GM18873 (cell line): ENCODE measurements around the gene NDFIP1.
"Not testable (repeated sequence)": the region's sequence is repeated elsewhere in the genome, so short reads cannot be mapped to it uniquely, and the experiment has no call there.

Experiments used
- ATAC-seq: cut with Tn5 transposase; IDR thresholded peaks from one replicate; pipeline ENCODE4 v1.9.1; 2021; ENCODE audit warnings: mild to moderate bottlenecking, moderate library complexity, moderate number of reproducible peaks; ENCODE audit not compliant: unreplicated experiment, low FRiP score

The NDFIP1 gene

GRCh38 chr5:142181547-142182163, 73.1 kb downstream of the NDFIP1 start:
- ATAC-seq = no peak

DNA sequence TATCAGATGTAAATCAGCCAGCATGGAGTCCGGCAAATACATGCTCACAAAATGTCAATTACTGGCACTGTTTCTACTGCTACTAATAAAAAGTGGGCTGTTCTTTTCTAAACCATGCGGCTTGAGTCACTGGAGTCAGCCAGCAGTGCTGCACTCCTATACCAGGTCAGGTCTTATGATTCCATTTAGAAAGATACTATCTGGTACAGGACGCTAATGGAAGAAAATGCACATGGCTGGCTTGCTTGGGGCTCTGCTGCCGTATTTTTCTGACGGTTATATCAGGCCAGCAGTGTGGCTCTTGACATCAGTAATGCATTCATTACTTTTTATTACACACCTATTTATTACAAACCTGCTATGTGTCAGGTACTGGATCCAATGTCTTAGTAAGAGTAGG, 74.3 kb downstream of the NDFIP1 start:
- ATAC-seq = no peak

DNA sequence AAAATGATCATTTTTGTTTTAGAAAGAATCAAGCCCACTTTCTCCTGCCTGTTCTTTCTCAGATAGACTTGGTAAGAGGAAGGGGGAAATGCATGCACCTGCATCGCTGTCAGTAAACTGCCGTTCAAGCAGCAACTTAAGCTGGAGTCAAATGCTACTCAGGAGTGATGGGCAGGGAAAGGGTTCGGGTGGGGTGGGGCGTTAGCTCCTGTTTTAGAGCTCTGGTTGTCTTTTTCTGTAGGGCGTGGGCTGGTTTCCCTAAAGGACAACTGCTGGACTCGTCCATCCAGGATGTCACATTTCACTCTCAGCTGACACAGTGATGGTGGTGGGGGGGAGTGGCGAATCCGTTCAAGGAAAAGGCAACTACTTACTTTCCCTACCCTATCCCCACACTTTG, 75.0 kb downstream of the NDFIP1 start:
- no peak for ATAC-seq

DNA sequence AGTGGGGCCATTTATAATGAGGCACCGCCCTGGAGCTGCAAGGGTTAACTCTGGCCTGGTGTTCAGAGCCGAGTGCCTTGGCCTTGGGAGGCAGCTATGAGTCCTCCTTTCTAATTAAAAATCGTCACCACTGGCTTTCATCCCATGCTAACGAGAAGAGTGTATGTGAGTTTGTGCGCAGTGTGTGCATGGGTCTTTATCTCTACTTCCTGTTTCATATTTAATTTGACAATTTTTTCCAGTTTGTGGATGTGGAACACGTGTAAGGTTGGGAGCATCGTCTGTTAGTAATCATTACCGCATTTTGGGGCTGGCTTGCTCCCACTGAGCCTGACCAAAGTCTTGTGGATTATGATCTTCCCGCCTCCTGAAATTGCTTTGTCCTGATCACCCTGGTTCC, 76.4 kb downstream of the NDFIP1 start:
- ATAC-seq = no peak

GRCh38 chr5:142186514-142186856, 77.9 kb downstream of the NDFIP1 start:
- no peak for ATAC-seq

- ATAC-seq = no peak
These were observed 78.4 kb downstream of the NDFIP1 start for GRCh38 chr5:142186857-142187594.

- not testable (repeated sequence) for ATAC-seq
These were observed 80.1 kb downstream of the NDFIP1 start for GRCh38 chr5:142188691-142189090.

- no peak for ATAC-seq
These were observed 81.2 kb downstream of the NDFIP1 start for GRCh38 chr5:142189813-142190212.

GRCh38 chr5:142191776-142192175, 83.2 kb downstream of the NDFIP1 start:
- ATAC-seq = no peak

DNA sequence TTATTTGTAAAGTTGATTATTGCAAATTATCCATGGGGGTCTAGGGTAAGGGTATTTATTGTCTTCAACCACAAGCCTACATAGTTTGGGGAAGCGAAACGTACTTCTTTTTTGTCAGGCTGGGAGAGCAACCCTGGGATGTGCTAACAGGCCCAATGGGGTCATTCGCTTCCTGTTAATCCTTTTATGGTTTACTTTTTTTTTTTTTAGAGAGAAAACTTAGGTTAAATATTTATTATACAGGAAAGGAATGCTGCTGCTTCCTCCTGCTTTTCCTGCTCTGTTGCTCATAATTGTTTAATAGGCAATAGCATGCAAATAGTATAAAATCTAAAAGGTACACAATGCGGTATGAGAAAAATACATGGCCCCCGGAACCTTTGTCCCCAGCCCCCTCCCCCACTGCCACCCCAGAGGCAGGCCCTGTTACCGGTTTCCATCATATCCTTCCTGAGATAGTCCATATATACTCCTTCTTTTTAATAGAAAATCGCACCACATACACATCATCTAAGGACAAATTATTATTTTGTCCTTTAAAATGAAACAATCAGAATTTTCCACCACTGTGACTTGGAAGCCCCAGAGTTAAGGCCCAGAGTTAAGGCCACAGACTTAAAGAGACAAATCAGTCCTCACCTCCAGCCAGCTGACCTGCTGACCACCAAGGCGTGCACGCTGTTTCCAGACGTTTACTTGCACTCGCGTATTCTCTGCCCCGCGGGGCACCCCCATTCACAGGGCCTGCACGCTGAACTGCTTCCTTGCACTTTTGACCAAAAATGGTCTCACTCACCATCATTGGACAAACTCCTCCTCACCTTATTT, 83.9 kb downstream of the NDFIP1 start:
- ATAC-seq = no peak

- ATAC-seq = no peak
These were observed 84.5 kb downstream of the NDFIP1 start for GRCh38 chr5:142193114-142193428.

DNA sequence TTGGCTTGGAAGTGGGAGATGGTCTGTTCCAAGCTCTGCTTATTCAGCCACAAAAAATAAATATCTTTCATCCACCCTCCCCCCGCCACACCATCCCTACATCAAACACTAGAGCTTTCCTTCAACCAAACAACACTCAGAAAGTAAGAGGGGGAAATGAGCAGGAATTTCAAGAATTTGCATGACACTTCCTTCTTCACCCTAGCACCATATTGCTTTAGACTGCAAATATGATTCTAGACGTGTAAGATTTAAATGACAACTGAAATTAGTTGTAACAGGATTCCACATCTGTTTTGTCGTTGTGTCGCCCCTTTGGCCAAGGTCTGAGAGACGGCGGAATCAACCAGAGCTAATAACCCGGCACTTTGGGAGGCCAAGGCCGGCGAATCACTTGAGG, 88.5 kb downstream of the NDFIP1 start:
- no peak for ATAC-seq

GRCh38 chr5:142197781-142198180, 89.2 kb downstream of the NDFIP1 start:
- no peak for ATAC-seq

- ATAC-seq = no peak
These were observed 90.8 kb downstream of the NDFIP1 start for GRCh38 chr5:142199388-142199787.

DNA sequence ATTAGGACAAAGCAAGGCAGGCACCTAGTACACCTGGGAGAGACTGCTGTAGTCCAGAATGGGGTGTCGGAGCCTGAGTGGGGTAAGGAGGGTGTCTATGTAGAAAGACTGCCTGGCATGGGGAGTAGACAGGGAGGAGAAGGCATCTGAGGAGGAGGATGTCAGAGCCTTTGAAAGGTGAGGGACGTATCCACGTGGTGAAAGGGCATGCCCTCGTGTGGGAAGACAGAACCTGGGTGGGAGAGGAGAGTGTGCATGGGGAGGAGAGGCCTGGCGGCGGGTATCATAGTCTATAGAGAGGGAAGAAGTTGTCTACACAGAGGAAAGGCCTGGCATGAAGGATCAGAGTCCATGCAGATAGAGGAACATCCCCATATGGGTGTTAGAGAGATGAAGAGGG, 91.8 kb downstream of the NDFIP1 start:
- ATAC-seq = no peak

DNA sequence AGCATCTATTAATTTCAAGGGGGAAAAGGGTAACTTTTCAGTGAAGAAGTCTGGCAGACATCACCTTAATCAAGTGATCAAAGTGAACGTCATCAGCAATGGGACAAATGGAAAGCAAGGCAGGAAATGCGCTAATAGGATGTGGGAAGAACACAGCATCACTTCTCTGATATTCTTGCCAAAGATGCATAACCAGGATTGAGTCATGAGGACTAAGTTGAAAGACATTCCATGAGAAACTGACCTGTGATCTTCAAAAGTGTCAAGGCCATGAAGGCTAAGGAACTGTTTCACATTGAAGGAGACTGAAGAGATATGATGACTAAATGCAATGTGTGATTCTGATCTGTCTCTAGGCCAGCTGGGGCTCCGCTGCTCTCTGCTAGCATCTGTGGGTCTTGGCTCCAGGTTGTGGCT, 92.9 kb downstream of the NDFIP1 start:
- ATAC-seq = no peak

DNA sequence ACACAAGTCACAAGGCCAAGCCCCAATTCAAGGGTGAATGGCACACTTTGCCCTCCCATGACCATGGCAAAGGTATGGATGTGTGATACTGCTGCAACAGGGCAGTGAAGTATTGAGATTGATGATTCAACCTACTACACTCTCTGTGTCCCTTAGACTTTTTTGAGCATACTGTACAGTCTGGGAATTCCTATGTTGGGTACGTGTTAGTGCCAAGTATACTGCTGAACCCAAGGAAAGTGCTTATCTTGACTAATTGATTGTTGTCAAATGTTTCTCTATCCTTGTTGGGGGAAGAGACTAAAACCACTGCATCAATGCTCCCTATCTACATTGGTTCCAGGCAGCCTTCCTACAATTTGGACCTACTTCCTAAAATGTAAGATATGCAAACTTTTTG, 93.7 kb downstream of the NDFIP1 start:
- no peak for ATAC-seq
